ENCODE measurements around the gene UMPS.

DNA sequence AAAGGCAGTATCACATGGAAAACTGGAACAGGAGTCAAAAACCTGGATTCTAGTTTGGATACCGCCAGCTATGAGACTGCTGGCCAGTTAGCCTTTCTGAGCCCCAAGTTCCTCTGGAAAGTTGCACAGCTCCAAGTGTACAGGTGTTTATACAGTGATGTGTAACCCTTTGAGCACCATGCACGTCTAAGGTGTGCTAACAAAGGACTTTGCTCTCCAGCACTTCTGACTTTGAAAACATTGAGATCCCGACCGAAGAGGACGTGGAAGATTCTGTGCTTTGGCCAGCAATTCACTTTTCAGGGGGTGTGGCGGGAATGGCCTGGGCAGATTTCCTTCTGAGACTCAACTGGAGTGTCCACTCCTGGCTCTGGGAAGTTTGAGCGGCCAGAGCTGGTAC is 45.8 kb upstream of the UMPS start:
- TF ChIP-seq POLR2A (IDR thresholded peaks at IDR 0.05; ENCODE audit: low read depth, low read length) (no peak), POLR2AphosphoS5 (IDR thresholded peaks at IDR 0.05; ENCODE audit: low read depth, low read length) (no peak), SPI1 (IDR thresholded peaks at IDR 0.05; ENCODE audit: low read depth, low read length) (no peak), TAF1 (IDR thresholded peaks at IDR 0.05; ENCODE audit: low read depth, low read length) (no peak)

Measured in GM12891 (cell line).